ENCODE measurements around the gene CERK.

CERK gene

GRCh38 chr22:46764779-46765485 lies 26.9 kb upstream of the CERK start:
- DNase-seq: no peak

GRCh38 chr22:46764140-46764680 lies 26.2 kb upstream of the CERK start:
- no peak for DNase-seq

- DNase-seq: peak; percentile 36
These were observed 25.1 kb upstream of the CERK start for GRCh38 chr22:46763051-46763705.

- DNase-seq: peak; percentile 93
These were observed 24.4 kb upstream of the CERK start, which contains the start of gene TBC1D22A for GRCh38 chr22:46762238-46763050. TSS of gene TBC1D22A (plus strand) at chr22:46762650. CDS start at chr22:46762787, 137 bp downstream.

GRCh38 chr22:46761539-46762237 lies 23.6 kb upstream of the CERK start:
- no peak for DNase-seq

- no peak for DNase-seq
These were observed 23.0 kb upstream of the CERK start for GRCh38 chr22:46761017-46761416.

- DNase-seq: peak; percentile 58
These were observed 20.8 kb upstream of the CERK start for GRCh38 chr22:46758867-46759290.

- DNase-seq: no peak
These were observed 20.1 kb upstream of the CERK start for GRCh38 chr22:46758121-46758520.

- DNase-seq: no peak
These were observed 19.1 kb upstream of the CERK start for GRCh38 chr22:46757104-46757503.

- DNase-seq: no peak
These were observed 18.0 kb upstream of the CERK start for GRCh38 chr22:46756097-46756496.

- DNase-seq: no peak
These were observed 17.5 kb upstream of the CERK start for GRCh38 chr22:46755525-46755924.

GRCh38 chr22:46754826-46755225 lies 16.8 kb upstream of the CERK start:
- no peak for DNase-seq

- DNase-seq: peak; percentile 99
These were observed 16.2 kb upstream of the CERK start for GRCh38 chr22:46754110-46754799.

- no peak for DNase-seq
These were observed 15.7 kb upstream of the CERK start for GRCh38 chr22:46753761-46754109.

- DNase-seq: no peak
These were observed 15.3 kb upstream of the CERK start for GRCh38 chr22:46753360-46753759.

- DNase-seq: no peak
These were observed 14.9 kb upstream of the CERK start for GRCh38 chr22:46752988-46753310.

- no peak for DNase-seq
These were observed 14.4 kb upstream of the CERK start for GRCh38 chr22:46752286-46752987.

- no peak for DNase-seq
These were observed 12.9 kb upstream of the CERK start for GRCh38 chr22:46750863-46751443.

- no peak for DNase-seq
These were observed 12.4 kb upstream of the CERK start for GRCh38 chr22:46750530-46750800.

- peak; percentile 35 for DNase-seq
These were observed 11.9 kb upstream of the CERK start for GRCh38 chr22:46749682-46750529.

Measured in EL (cell line).